OCI-LY3 (cell line): ENCODE results near the gene TNS3.

Source experiments
- CTCF ChIP-seq: fragments of 200-600, 300-600 bp; sonication (generic); IDR thresholded peaks from 2 replicates; pipeline ENCODE4 v1.5.1; 2014; ENCODE audit warnings: antibody characterized with exemption, low read length, low read depth
- EZH2phosphoT487 ChIP-seq: fragments of 200-600 bp; shearing (Covaris generic); IDR thresholded peaks from 2 replicates; pipeline ENCODE4 v1.6.1; 2018; ENCODE audit warnings: antibody characterized with exemption, mixed run types, low read depth

GRCh38 chr7:47557694-47558670 lies 23.9 kb downstream of the TNS3 start:
- TF ChIP-seq CTCF (no peak), EZH2phosphoT487 (no peak)
